Nephron progenitor cell (in vitro differentiated cells): Measurements from ENCODE around the gene ZNF764.
A peak's percentile ranks its signal among the peaks of the same experiment; 100 is the strongest.

ENCODE experiments used
- DNase-seq: peaks from one replicate; pipeline ENCODE4 v3.0.0; 2021
- H3K27ac Mint-ChIP-seq: 2 replicates; pipeline ENCODE4 v1.8.0; 2021; ENCODE audit warnings: mild to moderate bottlenecking, moderate library complexity, mixed read lengths
- H3K27me3 Mint-ChIP-seq: 2 replicates; pipeline ENCODE4 v1.8.0; 2021; ENCODE audit warnings: mild to moderate bottlenecking, low read depth, mixed read lengths; ENCODE audit not compliant: poor library complexity
- H3K36me3 Mint-ChIP-seq: 2 replicates; pipeline ENCODE4 v1.8.0; 2021; ENCODE audit warnings: low read depth, mixed read lengths
- H3K4me1 Mint-ChIP-seq: 2 replicates; pipeline ENCODE4 v1.8.0; 2021; ENCODE audit warnings: mixed read lengths
- H3K4me3 Mint-ChIP-seq: 2 replicates; pipeline ENCODE4 v1.8.0; 2021; ENCODE audit warnings: mild to moderate bottlenecking, moderate library complexity, mixed read lengths
- H3K9me3 Mint-ChIP-seq: 2 replicates; pipeline ENCODE4 v1.8.0; 2021; ENCODE audit warnings: mild to moderate bottlenecking, moderate library complexity, mixed read lengths
- CTCF ChIP-seq: fragments of 200-600 bp; sonication (generic); IDR thresholded peaks from 2 replicates; pipeline ENCODE4 v1.5.0; 2021; ENCODE audit warnings: antibody characterized with exemption

The ZNF764 gene

GRCh38 chr16:30557957-30558788 is at the start of gene ZNF764:
TSS of gene ZNF764 (minus strand) at chr16:30558374. CDS start at chr16:30558182, 192 bp downstream.
- H3K27ac Mint-ChIP-seq = peak within 1 kb of the TSS; percentile 90
- peaks cover 19% of the 10 kb centered on the region for H3K27me3 Mint-ChIP-seq
- no peak for TF ChIP-seq CTCF
- H3K4me1 Mint-ChIP-seq = peaks cover 39% of the 10 kb centered on the region
- H3K4me3 Mint-ChIP-seq = peak within 1 kb of the TSS; percentile 86
- peak; percentile 87 for DNase-seq
- H3K9me3 Mint-ChIP-seq = no peaks in the 10 kb centered on the region
- peaks cover 21% of the 10 kb centered on the region for H3K36me3 Mint-ChIP-seq

GRCh38 chr16:30606004-30606403 is 47.8 kb upstream of the ZNF764 start:
- DNase-seq = no peak
- peaks cover 43% of the 10 kb centered on the region for H3K36me3 Mint-ChIP-seq
- no peak for TF ChIP-seq CTCF
- peaks cover under 1% of the 10 kb centered on the region for H3K9me3 Mint-ChIP-seq
- peaks cover 2% of the 10 kb centered on the region for H3K27me3 Mint-ChIP-seq
- H3K27ac Mint-ChIP-seq = no peak overlapping the region
- peaks cover 20% of the 10 kb centered on the region for H3K4me1 Mint-ChIP-seq
- H3K4me3 Mint-ChIP-seq = no peak overlapping the region

GRCh38 chr16:30605158-30605557 is 47.0 kb upstream of the ZNF764 start:
- no peak for TF ChIP-seq CTCF
- Mint-ChIP-seq H3K36me3 (peaks cover 52% of the 10 kb centered on the region), H3K27ac (peak overlapping the region; percentile 95), H3K9me3 (peaks cover 8% of the 10 kb centered on the region), H3K27me3 (peaks cover 5% of the 10 kb centered on the region), H3K4me3 (no peak overlapping the region), H3K4me1 (peaks cover 14% of the 10 kb centered on the region)
- DNase-seq = no peak

- DNase-seq = no peak
- H3K4me1 Mint-ChIP-seq = peaks cover 14% of the 10 kb centered on the region
- TF ChIP-seq CTCF = no peak
- peaks cover 5% of the 10 kb centered on the region for H3K27me3 Mint-ChIP-seq
- peaks cover 8% of the 10 kb centered on the region for H3K9me3 Mint-ChIP-seq
- H3K36me3 Mint-ChIP-seq = peaks cover 54% of the 10 kb centered on the region
- no peak overlapping the region for H3K4me3 Mint-ChIP-seq
- no peak overlapping the region for H3K27ac Mint-ChIP-seq
Observed at GRCh38 chr16:30604316-30604947, 46.3 kb upstream of the ZNF764 start.

GRCh38 chr16:30603945-30604315 is 45.8 kb upstream of the ZNF764 start:
- Mint-ChIP-seq H3K36me3 (peaks cover 54% of the 10 kb centered on the region), H3K27ac (peak overlapping the region; percentile 61), H3K27me3 (peaks cover 5% of the 10 kb centered on the region), H3K9me3 (peaks cover 8% of the 10 kb centered on the region), H3K4me1 (peaks cover 9% of the 10 kb centered on the region), H3K4me3 (no peak overlapping the region)
- no peak for DNase-seq
- no peak for TF ChIP-seq CTCF
